Measurements from ENCODE around the gene WDFY3. TPM values are rescaled to one million over a fixed set of nuclear protein-coding genes. Genes with fewer than 3 reads are reported as not detected.

The WDFY3 gene
- total RNA-seq, 1 donor from 2014 or later, result 109 TPM

DNA sequence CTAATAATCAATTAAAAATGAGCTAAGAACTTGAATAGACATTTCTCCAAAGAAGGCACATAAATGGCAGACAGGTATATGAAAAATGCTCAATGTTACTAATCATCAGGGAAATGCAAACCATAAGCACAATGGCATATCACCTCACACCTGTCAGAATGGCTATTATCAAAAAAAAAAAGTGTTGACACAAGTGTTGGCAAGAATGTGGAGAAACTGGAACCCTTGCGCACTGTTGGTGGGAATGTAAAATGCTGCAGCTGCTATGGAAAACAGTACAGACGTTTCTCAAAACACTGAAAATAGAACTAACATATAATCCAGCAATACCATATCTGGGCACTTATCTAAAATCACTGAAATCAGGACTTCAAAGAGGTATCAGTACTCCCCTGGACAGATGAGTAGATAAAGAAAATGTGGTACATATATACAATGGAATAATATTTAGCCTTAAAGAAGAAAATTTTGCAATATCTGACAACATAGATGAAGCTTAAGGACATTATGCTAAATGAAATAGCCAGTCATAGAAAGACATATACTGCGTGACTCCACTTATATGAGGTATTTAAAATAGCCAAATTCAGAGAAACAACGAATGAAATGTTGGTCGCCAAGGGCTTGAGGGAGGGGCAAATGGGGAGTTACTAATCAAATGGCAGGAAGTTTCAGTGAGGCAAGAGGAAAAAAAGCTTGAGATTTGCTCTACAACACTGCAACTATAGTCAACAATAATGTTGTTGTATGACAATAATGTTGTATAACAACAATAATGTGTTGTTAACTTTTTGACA lies 175.5 kb downstream of the WDFY3 start:
- no peak for DNase-seq

DNA sequence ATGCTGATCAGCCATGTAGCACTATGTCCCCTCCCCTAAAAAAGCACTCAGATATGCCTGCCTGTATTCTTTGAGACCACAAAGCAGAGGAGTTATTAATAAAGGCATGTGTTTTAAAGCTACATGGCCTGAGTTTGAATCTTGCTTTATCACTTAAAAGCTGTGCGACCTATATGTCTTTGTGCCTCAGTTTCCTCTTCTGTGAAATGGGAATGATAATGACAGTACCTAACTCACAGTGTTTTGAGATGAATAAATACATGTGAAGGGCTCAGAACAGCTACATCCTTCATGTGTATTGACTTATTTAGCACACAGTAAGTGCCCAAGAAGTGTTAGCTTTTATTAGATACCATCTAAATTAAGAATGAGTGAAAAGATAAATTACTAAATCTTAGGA lies 180.0 kb downstream of the WDFY3 start:
- DNase-seq, result no peak

DNA sequence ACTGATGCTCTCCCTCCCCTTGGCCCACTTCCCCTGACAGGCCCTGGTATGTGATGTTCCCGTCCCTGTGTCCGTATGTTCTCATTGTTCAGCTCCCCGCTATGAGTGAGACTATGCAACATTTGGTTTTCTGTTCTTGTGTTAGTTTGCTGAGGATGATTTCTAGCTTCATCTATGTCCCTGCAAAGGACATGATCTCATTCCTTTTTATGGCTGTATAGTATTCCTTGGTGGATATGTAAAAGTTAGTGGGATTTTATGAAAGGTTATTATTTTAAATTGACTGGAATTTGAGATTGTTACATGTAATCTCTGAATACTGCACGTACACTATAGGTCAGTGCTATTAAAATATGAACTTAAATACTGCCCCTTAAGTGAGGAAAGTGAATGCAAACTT lies 184.0 kb downstream of the WDFY3 start:
- DNase-seq, result no peak

DNA sequence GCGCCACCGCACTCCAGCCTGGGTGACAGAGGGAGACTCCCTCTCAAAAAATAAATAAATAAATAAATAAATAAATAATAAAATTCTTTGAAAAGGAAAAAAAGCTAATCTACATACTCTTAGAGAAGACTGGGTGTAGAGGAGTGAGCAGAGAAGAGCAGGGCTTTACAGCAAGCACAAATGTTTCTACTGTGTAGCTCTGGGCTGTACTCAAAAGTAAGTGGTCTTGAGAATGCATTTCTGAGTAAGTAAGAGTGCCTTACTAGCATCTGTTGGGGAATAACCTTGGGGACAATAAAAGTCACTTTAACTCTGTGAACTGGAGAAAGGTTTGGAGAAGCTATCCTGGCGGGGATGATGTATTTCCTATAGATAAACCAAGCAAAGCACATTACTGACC lies 185.8 kb downstream of the WDFY3 start:
- DNase-seq, result no peak

DNA sequence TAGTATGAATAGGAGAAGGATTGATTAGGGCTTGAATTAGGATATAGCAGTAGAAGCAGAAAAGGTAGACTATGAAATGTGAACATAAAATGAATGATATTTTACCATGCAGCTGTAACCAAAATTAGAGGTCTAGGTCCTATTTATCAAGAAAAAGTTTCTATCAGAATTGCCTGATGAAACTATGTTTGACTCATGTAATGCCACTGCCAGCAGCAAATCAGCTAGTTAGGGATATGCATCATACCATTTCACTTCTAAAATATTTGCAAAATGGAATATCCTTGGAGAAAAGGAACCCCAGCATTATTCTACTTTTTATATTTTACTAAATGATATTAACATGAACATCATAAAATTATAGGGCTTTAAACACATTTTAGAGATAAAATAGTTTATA lies 188.4 kb downstream of the WDFY3 start:
- DNase-seq, result no peak

DNA sequence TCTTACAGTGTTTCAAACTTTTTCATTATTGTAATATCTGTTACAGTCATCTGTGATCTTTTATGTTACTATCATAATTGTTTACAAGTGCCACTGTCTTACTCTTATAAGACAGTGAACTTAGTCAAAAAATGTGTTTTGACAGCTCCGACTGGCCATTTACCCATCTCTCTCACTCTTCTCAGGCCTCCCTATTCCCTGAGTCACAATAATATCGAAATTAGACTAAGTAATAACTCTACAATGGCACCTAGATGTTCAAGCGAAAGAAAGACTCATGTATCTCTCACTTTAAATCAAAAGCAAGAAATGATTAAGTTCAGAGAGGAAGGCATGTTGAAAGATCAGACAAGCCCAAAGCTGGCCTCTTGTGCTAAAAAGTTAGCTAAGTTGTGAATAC lies 199.3 kb downstream of the WDFY3 start:
- no peak for DNase-seq

DNA sequence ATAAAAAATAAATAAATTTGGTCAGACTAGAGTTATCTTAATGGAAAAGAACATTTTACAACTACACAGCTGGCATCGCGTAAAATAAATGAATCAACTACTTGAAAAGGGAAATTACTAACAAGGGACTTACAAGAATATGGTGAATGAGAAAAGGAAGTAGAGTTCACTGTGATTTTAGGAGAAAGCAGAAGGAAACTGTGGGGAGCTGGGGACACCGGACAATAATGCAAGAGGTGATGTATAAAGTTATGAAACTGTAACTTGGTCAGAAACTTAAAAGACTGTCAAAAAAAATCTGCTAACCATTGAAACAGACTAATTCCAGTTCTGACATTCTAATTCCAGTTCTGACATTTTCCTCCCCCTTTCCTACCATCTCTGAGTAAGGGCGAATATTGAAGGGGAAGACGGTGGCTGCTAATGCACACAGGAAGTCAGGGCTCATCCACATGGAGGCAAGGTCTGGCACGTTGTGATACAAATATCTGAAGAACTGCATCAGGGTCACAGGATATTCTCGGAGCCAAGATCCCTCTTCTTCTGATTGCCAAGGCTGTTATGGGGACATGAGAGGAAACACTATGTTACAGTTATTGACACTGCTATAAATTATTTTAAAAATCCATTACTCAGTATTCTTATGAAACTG lies 213.0 kb downstream of the WDFY3 start:
- DNase-seq, result no peak

DNA sequence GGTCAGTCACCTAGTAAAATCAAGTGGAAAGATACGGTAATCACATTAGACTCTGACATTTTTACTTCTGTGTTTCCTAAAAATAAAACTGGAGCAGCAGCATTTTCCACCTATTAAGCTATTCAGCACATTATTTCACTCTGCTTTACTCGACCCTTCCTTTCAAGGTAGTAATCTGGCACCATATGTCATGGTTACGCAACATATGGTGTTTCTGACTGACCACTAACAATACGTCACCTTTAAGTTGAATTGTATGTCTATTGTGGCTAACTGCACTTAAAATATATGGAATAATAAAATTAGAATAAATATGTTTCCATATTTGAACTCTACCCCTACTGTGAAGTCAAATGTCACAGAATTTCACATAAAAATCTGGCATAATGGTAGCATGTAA lies 214.8 kb downstream of the WDFY3 start:
- no peak for DNase-seq

DNA sequence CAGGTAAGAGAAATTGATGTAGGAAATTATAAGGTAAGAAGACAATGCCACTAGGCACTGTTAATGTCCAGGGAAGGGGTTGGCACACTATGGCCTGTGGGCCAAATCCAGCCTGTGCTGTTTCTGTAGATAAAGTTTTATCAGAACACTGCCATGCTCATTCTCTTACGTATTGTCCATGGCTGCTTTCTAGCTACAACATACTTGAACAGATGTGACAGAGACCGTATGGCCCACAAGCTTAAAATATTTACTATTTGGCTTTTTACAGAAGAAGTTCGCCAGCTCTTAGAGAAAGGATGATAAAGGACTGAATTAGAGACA lies 215.6 kb downstream of the WDFY3 start:
- no peak for DNase-seq

DNA sequence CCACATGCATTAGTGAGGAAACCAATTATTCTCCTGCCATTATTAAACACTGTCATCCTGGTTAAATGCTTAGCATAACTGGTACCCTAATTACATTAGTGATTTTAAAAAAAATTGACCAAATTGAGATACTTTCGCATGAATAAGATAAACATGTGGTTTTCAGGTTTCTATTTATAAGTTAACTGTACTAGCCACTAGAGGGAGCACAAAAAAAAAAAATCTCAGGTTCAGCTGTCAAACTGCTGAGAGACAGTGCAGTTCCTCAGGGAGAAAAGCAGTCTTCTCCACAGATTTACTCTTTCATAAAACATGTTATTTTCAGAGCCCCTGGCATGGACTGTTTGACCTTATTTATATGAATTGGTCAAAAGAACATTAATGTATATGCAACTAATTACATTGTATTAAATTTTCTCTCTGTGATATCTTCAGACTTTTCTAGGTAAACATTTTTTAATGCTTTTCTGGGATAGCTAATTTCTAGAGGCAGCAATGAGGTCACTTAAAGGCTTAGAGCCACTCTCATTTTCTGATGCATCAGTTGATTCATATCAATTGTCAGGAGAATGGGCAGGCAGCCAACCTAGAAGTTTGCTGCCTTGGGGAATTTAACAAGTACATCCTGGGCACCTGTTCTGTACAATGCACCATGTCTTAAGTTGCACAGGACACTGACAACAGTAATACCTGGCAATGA lies 216.1 kb downstream of the WDFY3 start:
- peak; percentile 28 for DNase-seq

DNA sequence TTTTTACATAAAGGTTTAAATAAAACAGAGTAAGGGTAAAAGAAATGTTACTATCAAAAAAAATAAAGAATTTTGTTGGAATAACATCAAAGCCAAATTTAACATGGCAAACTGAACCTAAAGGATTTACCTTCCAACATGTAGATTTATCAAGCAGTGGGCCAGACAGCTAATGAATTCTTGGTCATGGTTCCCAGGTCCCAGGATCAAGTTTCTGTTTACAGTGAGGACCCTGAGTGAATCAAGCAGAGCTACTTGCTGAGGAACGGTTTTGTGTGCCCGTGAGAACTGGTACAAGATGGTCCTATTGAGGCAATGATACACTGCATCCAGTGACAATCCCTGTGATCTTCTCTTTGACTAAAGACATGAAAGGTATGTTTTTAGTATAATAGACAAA lies 226.4 kb downstream of the WDFY3 start:
- no peak for DNase-seq

DNA sequence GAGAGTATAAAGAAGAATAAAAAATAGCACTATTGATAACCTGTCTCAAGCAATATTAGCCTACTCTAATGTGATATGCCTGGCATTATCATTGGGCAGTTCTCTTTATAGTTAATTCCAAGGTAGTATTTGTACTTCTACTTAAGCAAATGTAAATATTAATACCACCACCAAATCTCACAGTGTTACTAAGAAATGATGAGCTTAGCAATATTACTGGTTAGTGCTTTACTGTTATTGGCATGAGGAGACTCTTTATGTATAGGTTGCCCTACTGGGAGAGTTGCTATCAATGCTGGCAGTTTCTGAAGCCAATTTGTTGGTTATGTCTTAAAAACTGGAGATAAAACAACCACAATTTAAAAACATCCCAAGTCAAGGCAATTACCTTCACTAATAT lies 227.9 kb downstream of the WDFY3 start:
- no peak for DNase-seq

DNA sequence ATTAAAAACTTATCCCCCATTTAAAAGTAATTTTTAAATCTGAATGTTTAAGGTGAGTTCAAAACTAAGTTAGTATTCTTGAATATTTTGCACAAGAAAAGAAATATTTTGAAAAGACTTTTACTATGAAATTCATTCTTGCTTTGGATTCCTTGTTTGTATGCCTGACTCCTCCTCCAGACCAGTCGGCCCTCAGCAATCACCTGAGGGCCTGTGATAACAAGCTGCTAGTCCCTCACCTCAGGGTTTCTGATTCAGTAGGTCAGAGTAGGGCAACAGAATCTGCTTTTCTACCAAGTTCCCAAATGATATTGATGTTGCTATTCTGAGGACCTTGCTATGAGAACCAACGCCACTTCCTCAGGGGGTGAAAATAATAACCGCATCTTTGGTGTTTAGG lies 228.8 kb downstream of the WDFY3 start:
- DNase-seq, result no peak

DNA sequence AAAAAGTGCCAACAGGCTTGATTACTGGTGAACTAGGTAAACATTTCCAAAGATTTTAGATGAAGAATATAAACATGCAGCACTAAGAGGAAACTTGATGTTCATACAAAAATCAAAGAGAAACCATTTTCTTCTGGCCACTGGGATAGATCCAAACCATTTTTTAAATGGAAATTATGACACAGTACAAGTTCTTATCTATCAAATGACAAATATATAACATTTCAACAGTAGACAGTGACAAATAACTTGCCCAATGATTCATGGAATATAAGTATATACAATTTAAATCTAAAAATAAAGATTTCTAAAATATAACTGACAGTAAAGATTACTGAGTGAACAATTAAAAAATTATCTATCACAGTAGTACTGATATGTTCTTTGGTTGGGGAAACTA lies 232.5 kb downstream of the WDFY3 start:
- no peak for DNase-seq

DNA sequence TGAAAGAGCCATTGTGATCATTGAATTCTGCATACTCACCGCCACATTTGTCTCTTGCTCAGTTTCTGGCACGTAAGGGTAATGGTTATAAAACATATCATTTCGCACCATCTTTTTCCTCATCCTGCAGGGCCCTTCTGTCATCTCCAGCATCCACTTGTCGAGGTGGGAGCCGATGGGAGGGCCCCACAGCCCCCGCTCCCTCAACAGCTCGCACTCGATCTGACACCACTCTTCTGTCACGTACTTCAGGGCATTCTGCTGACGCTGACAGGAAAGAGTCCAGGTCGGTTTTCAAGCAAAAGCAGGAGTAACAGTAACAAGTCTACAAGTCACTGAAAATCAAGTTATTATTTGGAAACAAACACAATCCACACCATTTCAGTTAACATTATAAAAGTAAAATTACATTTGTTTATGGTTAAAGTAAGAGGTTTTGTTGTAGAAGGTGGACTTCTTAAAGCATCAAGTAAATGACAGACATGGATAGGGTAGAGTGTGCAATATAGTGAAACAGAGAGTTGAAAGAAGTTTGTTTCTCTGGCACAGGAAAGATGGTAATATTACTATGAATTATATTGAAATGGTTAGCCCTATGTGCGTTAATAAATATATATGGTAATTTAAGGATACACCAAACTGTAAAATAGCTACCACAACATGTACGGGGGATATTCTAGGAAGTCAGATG lies 233.0 kb downstream of the WDFY3 start:
- DNase-seq, result no peak

DNA sequence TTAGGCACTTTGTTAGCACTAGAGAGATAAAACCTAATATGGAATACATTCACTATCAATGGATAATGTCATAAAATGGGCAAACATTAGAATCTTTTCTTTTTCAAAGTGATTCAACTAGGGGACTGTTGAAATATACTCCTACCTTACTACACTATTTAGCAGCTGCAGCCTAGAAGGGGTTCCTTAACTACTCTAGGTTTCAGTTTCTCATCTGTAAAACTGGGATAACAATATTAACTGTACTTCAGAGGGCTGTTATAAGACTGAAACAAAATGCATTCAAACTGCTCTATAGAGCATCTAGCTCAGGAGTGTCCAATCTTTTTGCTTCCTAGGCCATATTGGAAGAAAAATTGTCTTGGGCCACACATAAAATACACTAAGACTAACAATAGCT lies 236.1 kb downstream of the WDFY3 start:
- no peak for DNase-seq

DNA sequence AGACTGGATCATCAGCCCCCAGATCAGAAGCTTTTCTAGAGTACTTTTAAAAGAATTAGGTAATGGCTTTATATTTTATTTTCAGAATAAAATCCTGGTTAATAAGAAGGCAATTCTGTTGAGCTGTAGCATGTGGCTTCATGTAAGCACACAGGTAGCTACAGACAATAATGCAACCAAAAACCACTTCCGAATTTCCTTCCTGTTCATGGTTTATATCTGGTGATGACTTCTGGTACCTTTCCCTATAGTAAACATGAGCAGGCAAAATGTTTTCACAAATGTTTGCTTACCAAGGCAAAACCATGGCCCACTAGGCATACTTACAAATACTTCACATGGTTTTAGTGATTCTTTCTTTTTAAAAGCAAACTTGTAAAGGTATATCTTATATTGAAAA lies 239.0 kb downstream of the WDFY3 start:
- no peak for DNase-seq

DNA sequence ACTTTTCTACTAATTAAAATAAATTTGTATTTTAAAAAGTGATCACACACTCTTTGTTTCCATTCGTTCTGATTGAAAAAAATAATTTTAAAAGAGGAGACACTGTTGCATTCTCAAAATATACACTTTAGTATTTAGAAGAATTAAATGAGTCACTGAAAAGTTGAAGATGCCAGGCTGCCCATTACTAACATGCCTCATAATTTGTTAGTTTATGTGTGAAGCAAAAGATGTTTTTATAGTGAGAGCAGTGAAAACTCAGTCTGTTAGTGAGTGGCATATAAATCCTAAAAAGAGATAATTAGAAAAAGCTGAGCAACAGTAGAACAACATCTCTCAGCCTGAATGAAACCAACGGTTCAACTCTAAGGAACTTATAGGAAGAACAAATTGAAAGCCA lies 240.1 kb downstream of the WDFY3 start:
- DNase-seq, result no peak

DNA sequence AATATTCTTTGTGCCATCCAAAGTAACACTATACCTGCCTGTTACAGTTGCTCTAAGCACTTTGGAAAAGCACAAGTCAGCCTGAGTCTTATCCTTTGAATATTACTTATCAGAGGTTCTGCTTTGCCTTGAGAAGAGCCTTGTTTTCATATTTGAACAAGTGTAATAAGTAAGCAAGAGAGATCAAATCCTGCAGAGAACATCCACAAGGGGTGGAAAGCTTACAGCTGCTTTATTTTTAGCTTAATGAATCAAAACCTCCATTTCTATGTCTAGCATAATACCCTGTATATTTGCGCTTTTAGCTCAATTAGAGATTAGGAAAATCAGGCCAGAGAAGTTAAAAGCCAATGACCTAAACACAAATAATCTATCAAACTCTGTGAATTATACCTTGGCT lies 243.8 kb downstream of the WDFY3 start:
- DNase-seq, result no peak

DNA sequence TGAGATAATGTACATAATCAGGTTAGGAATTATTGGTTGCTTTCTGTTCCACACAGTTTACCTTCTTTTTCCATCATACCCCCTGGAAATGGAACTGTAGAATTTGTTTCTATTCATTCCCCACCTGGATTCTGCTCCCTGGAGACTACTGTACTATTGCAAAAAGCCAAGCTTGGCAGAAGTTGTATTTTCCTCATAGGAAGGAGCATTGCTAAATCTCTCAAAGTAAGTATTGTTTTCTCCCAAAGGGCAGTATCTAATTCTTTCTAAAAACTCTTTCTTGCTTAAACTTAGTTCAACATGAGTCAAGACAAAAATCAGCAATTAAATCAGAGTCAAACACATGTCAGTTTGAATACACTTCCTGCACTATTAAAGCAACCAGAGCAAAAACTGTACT lies 247.4 kb downstream of the WDFY3 start:
- DNase-seq, result no peak

DNA sequence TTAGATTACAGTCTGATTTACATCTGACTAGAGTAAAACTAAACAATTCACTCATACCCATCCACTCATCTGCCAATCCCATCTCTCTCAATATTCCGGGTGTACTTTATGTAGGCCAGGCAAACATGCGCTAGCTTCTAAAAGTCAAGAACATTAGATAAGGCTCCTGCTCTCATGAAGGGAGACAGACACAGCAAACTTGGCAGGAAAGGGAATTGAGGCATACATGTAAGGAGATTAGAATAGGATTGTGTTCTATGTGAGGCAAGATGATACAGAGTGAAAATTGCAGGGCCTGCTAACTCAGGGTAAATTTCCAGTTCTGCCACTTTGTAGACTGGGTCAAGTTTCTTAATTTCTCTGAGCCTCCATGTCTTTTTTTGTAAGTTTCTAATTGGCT lies 247.8 kb downstream of the WDFY3 start:
- DNase-seq, result no peak

DNA sequence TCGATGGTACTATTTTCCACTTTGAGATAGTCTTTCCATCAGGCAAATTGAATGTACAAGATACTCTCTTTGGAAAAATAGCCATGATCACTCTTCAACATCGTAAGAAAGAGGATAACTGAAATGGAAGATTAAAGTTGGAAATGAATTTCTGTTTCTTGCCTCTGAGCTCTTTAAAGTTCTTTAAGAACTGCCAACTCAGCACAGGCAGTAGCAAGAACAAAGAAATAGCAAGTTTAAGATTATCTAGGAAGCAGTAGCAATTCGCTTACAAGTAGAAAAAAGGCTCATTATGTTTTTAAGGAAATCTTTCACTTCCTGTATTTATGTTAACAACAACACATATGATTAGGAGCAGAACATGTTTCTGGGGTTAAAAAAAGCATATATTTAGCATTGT lies 255.9 kb downstream of the WDFY3 start:
- no peak for DNase-seq
